Gastrocnemius medialis (tissue), 4 donors: Measurements from ENCODE around the gene MYOM3.

ENCODE experiments used
- POLR2A ChIP-seq, 2 donors: fragments of 450-650 bp; IDR thresholded peaks; one replicate each; pipeline ENCODE4 v1.6.1; 2017; ENCODE audit warnings: antibody characterized with exemption in 2 of 2, mild to moderate bottlenecking in 2 of 2, moderate library complexity in 2 of 2
- TF ChIP-seq, protein P1 (sequence below), 5 experiments: fragments of 450-650 bp in 3 of 5; fragments of 200-600 bp in 2 of 5; sonication (generic) in 2 of 5; IDR thresholded peaks in 4 of 5; conservative IDR thresholded peaks in 1 of 5; 1 replicate in 4 of 5; 2 replicates in 1 of 5; pipeline ENCODE4 v1.5.1; 2016 to 2019; ENCODE audit warnings: antibody characterized with exemption in 5 of 5, mild to moderate bottlenecking in 3 of 5, moderate library complexity in 3 of 5

DNA sequence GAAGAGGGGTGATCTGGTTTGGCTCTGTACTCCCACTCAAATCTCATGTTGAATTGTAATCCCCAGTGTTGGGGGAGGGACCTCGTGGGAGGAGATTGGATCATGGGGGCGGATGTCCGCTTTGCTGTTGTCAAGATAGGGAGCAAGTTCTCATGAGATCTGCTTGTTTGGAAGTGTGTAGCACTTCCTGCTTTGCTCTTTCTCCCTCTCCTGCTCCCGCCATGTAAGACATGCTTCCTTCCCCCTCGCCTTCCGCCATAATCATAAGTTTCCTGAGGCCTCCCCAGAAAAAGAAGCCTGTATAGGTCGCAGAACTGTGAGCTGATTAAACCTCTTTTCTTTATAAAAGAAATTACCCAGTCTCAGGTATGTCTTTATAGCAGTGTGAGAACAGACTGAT is 27.9 kb downstream of the MYOM3 start:
- no peak for TF ChIP-seq POLR2A (IDR thresholded peaks at IDR 0.05)
- TF ChIP-seq, protein P1, sequence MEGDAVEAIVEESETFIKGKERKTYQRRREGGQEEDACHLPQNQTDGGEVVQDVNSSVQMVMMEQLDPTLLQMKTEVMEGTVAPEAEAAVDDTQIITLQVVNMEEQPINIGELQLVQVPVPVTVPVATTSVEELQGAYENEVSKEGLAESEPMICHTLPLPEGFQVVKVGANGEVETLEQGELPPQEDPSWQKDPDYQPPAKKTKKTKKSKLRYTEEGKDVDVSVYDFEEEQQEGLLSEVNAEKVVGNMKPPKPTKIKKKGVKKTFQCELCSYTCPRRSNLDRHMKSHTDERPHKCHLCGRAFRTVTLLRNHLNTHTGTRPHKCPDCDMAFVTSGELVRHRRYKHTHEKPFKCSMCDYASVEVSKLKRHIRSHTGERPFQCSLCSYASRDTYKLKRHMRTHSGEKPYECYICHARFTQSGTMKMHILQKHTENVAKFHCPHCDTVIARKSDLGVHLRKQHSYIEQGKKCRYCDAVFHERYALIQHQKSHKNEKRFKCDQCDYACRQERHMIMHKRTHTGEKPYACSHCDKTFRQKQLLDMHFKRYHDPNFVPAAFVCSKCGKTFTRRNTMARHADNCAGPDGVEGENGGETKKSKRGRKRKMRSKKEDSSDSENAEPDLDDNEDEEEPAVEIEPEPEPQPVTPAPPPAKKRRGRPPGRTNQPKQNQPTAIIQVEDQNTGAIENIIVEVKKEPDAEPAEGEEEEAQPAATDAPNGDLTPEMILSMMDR (IDR thresholded peaks at IDR 0.05 in 4 of 5, conservative IDR thresholded peaks at IDR 0.05 in 1 of 5), result no peak
